Stimulated activated CD8-positive, alpha-beta memory T cell treated with anti-CD3 and anti-CD28 coated beads, Interleukin-7, amount 100 ng/mL, for 24 hours (primary cell): ENCODE measurements around the gene SLC12A7.
"Not testable (repeated sequence)": the region's sequence is repeated elsewhere in the genome, so short reads cannot be mapped to it uniquely, and the experiment has no call there.

Source experiments
- DNase-seq: peaks from one replicate; pipeline ENCODE4 v3.0.0-alpha.2; 2020; ENCODE audit warnings: low read depth

Gene SLC12A7

DNA sequence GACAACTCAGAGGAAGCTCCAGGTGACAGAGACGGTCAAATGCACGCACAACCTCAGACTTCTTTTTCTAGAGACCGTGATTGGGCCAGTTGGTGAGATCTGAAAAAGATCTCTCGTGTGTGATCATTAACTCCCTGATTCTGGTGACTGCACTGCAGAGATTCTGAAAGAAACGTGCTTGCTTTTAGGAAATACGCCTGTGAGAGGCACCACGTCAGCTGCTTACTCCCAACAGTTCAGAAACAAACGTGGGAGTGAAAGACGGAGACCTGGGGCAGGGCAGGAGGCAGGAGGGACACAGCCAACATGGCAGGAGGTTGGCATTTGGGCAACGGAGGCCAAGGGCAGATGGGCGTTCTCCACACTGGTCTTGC lies 15.9 kb downstream of the SLC12A7 start:
- no peak for DNase-seq

DNA sequence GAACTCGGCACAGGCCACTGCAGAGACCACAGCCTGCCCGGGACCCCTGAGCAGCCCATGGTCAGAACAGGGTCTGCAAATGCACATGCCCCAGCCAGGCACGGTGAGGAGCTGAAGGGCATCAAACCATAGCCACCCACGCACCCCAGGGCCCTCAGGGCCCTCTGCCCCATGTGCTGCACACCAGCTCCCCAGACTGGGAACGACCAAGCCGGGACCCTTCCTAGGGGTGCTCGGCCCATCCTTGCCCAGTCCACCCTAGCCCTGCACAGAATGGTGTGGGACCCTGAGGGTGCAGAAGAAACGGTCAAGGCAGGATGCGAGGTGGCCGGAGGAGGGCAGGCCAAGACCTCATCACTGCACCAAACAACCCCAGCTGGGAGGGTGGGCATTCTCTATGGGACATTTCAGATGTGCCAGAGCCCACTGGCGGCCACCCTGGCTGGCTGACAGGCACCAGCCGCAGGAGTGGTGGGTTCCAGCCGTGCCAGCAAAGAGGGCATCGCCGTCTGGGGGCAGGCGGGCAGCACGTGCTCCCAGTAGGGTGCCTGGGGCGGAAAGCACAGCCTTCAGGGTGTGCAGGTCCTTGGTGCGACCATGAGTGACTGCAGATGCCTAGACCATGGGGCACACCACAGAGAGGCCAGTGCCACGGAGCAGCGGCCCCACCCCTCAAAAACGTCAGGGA lies 16.4 kb downstream of the SLC12A7 start:
- DNase-seq = no peak

DNA sequence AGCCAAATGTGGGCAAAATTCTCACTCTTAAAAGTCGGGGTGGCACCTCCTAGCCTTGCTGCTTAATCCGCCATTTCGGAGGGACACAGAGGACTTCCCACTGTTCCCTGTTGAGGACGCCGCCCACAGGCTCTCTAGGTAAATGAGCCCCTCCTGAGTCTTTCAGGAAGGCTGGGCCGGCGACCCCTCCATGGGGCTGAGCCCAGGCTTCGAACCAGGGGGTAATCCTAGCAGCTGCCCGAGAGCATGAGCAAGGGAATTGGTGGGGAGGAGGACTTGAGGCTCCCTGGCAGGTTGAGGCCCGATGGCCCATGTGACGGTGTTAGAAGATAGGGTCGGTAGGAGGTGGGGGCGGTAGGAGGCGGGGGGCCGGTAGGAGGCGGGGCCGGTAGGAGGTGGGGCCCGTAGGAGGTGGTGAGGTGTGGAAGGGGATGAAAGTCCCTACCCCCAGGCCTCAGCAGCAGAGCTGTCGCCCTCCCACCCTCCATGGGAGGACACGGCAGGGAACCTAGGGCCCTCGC lies 17.1 kb downstream of the SLC12A7 start:
- no peak for DNase-seq

DNA sequence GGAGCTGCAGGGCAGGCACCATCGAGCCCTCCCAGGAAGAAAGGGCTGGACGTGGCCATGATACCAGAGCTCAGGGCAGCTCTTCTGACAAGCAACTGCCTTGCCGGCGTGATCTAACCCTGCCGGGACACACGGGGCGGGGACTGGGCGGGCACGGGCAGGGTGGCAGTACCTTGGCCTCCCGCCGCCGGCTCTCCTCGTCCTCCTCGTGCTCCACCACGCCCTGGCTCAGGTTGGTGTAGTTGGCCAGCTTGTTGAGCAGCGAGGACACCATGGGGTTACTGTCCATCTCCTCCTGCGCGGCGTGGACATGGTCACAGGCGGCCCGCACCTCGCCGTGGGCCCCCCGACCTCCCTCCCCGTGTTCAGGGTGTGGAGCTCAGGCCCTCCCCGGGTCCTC lies 18.5 kb downstream of the SLC12A7 start:
- no peak for DNase-seq

DNA sequence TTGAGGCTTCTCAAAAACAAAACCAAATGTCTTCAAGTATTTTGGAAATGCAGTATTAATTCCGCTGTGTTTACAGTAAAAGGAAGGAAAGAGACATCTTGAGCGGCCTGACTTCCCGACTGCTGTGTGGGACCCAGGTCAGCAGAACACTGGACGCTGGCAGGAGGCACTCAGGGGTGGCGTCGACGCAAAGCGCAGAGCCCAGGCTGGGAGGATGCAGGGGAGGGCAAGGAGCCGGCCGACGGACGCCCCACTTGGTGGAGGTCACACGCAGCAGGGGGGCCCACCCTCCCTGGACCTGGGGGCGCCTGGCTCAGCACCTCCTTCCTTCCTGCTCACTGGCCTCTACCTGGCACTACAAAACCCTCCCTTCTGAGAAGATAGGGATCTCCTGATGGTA lies 19.7 kb downstream of the SLC12A7 start:
- no peak for DNase-seq

DNA sequence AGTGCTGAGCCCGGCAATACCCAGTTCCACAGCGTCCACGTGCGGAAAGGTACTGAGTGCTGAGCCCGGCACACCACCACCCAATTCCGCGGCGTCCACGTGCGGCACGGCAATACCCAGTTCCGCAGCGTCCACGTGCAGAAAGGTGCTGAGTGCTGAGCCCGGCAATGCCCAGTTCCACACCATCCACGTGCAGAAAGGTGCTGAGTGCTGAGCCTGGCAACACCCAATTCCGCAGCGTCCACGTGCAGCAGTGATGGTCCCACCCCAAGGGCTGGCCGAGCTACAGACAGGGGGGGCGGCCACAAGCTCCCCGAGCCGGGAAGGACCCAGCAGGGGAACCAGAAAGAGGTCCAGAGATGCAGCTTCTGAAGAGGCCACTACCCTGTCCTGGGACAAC lies 20.2 kb downstream of the SLC12A7 start:
- no peak for DNase-seq

DNA sequence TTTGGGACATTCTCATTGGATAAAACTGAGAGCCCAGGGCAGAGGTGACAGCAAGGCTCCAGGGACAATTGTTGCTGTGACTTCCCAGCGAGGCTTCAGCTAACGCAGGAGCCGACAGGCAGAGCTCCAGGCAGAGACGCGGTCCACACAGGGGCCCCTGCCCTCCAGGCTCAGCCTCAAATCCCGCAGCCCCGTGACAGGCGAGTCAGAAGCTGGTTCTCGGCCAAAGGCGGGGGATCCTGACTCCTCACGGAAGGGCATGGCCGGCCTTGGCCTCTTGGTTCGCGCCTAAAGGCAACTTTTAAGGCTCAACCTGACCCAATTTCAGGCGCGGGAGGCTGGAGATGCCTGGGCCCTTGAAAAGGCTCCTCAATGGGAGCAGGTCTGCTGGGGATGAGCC lies 21.3 kb downstream of the SLC12A7 start:
- no peak for DNase-seq

DNA sequence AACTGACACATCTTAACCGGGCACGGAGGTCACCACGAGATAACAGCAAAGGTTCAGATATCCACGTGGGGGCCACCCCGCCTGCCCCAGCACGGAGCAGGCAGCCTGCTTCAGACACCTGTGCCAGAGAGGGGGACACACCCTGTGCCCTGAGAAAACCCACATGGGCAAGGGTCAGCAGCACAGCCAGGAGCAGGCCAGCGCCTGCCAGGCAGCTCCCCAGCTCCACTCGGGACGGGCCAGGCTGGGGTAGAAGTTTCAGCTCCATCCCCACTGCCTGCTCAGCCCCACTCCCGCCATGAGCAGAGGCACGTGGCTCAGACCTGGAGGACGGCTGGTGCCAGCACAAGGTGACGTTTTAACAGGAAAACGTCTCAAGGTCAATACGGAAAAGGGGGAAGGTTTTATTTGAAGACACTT lies 22.2 kb downstream of the SLC12A7 start:
- DNase-seq = no peak

DNA sequence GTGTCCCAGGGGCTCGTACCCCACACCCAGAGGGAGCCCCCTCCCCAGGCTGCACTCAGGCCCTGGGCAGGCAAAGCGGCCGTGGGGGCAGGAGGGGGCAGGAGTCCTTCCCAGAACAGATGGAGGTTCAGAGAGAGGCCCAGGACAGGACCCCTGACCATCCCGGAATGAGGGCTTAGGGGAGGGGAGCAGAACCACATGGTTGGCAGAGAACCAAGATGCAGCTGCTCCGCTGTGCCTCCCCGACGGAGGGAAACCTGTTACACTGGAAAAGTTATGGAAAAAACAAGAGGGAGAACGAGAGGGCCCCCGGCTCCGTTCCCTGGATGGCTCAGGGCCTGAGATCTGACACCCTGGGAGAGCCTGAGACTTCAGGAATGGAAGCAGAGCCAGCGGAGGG lies 22.7 kb downstream of the SLC12A7 start:
- DNase-seq = no peak

DNA sequence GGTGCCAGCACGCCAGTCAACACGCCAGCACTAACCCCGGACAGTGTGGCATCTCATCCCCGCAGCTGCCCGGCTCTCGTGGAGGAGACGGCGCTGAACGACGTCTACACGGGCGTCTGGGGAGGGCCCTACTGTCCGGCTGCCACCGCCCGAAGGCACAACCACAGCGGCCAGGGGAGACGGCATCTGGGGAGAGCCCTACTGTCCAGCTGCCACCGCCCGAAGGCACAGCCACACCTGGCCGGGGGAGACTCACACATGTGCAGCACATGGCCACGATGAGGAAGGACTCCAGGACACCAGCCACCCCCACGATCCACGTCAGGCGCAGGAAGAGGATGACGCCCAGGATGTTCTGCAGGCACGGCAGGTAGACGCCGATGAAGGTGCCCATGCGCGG lies 23.1 kb downstream of the SLC12A7 start:
- DNase-seq = no peak

DNA sequence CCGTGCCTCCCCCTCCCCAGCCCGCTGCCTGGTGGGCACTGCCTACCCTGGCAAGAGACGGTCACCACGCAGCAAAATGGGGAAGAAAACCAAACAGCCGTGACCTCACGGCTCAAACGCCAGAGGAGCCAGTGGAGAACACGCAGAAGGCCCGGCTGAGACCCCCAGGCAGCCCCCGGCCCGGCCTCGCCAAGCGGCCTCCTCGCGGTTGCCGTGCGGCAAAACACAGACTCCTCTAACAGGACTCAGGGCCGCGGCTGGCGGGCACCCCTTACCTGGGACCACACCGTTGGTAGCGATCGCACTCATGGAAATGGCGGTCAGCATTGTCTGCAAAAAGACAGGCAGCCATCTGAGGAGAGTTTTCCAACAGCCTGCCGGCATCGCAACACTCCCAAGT lies 23.8 kb downstream of the SLC12A7 start:
- DNase-seq = no peak

DNA sequence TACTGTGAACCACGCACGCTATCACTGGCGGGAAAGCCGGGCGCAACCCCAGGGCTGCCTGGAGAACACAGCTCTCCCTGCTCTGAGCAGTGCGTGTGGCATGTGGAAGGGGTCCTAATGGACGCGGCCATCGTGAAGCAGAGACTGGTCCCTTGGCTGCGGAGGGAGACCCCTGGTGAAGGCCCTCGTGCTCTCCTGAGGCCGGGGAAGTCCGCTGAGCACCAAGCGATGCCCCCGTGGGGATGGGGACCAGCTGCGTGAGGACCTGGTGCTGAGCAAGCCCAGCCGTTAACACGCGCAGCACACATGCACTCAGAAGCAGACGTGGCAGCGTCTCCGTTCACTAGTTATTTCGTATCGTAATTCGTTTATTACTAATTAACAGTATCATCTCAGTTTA lies 24.4 kb downstream of the SLC12A7 start:
- DNase-seq = no peak

DNA sequence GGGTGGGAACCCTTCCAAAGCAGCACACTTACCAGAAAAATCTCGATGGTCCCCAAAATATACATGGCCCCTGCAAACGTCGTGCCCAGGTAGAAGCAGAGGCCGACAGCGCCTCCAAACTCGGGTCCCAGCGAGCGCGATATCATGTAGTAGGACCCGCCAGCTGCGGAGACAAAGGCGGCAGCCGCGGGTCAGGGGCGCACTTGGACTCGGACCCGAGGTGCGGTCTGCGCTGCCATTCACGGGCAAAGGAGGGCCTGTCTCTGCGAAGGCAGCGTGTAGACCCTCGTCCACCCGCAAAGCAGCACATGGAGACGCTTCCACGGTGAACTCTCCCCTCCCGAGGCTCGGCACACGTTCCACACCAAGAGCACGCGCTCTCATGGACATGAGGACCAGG lies 25.0 kb downstream of the SLC12A7 start:
- DNase-seq = no peak

DNA sequence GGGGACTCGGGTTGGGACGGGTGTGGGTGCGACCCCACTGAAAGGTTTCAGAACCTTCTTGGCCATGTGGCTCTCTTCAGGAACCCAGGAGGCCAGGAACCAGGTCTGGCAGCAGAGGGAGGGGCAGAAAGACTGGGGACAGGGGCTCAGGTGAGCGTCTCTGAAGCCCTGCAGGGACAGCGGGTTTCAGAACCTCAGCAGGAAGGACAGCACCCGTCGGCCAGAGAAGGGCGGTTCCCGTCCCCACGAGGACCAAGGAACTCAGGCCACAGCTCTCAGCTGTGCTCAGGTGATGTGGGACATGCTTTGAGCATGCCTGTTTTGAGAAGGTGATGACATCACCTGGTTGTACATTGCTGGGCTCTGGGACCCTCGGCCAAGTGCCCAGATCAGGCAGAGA lies 25.7 kb downstream of the SLC12A7 start:
- no peak for DNase-seq

DNA sequence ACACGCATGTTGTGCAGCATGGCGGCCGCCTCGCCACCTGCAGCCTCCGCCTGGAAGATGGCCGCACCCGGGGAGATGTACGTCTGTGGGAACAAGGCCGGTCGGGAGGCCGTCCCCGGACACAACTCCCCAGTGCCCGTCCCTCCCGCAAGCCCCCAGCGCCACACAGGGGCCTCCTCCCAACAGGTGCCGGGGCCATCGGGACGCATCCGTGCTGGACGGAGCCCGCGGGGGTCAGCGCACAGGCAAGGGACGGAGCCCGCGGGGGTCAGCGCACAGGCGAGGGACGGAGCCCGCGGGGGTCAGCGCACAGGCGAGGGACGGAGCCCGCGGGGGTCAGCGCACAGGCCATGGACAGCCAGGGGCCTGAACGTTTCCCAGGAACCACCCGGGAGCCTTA lies 26.5 kb downstream of the SLC12A7 start:
- DNase-seq = no peak

DNA sequence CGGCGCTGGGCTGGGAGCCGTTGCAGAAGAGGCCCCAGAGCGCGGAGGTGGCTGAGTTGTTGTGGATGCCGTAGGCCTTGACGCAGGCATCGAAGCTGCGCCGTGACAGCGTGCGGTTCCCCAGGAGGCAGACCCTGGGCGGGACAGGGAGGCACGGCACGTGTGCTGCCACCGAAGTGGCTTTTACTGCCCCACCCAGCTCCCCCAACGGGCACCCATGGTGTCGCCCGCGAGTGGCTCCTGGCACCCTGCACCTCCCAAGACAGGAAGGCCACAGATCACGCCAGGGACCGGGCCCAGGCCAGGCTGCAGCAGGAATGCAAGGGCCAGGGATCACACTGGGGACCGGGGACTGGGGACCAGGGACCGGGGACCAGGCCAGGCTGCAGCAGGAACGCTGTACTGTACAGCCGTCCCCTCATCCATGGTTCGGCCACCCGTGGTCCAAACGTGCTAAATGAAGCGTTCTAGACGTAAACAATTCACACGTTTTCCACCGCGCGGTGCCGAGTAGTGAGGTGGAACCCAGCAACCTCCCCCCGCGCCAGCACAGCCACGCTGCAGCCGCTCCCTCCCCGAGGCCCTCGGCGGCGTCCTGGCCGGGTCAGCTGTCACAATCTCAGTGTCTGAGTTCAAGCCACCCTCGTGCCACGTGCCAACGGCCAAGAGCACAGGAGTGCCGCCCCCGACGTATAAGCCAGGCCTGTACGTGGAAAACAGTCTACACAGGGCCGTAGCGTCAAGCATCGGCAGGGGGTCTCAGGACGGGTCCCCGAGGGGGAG lies 27.8 kb downstream of the SLC12A7 start:
- DNase-seq = no peak

DNA sequence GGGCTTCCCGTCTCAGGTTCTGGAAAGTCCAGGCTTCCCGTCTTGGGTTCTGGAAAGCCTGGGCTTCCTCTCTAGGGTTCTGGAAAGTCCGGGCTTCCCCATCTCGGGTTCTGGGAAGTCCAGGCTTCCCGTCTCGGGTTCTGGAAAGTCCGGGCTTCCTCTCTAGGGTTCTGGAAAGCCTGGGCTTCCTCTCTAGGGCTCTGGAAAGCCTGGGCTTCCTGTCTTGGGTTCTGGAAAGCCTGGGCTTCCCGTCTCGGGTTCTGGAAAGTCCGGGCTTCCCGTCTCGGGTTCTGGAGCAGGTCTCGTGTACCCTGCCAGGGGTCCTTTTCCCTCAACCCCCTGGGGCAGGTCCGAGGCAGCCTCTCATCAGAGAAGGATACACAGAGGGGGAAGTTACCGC lies 28.8 kb downstream of the SLC12A7 start:
- DNase-seq = not testable (repeated sequence)

DNA sequence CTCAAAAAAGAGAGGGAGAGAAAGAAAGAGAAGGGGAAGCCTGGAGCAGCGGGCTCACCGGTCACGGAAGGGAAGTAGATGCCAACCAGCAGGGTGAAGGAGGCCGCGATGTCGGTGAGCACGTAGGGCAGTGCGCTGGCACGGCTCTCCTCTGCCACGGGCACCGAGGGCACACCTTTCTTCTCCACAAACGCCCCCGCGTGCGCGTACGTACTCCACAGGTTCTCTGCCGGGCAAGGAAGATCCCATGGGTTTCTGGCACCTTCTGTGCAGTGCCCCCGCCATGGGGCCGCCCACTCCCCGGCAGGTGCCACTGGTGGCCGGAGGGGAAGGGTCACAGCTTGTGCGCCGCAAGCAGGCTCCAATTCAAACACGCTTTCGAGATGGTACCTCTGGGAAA lies 30.3 kb downstream of the SLC12A7 start:
- DNase-seq = no peak

DNA sequence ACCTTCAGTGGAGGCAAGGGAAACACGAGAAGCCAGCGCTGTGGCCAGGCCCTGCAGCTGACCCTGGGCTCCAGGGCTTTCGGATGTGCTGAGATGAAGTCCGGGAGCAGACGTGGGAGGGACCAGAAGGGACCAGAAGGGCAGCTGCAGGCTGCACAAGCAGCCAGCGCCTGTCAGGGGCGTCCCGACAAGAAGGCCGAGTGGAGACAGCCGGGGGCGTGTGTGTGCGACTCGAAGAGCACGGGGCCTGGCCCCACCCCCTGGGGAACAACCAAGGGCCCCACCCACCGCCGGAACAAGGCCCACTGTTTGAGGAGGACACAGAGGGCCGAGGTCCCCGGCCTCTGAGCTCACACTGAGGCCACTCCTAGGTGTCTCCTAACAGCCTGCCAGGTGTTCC lies 31.4 kb downstream of the SLC12A7 start:
- no peak for DNase-seq

DNA sequence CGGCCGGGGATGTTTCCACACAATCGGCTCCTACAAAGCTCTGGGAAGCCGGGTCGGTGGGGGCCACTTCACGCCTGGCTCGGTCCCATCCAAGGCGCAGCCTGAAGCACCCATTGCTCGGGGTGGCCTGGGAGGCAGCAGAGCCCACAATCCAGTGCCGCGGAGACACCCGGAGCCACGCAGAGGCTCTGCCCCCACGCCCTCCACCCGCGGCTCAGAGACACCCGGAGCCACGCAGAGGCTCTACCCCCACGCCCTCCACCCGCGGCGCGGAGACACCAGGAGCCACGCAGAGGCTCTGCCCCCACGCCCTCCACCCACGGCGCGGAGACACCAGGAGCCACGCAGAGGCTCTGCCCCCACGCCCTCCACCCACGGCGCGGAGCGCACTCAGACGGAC lies 31.9 kb downstream of the SLC12A7 start:
- no peak for DNase-seq

DNA sequence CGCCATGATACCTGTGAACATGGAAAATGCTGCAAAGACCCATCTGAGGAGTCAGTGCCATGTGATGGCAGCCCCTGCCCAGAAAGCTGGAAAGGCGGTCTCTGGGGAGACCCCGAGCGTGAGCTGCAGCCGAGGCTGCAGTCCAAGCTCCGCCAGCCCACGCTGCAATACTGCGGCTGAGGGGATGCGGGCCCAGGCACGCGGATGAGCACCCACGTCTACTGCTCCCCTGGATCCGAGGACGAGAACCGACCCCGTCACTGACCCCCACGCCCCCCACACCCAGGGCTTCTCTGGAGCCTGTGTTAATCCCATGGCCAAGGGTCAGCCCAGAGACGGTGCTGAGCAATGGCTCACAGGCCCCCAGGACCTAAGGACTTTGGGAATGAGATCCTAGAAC lies 32.4 kb downstream of the SLC12A7 start:
- no peak for DNase-seq

DNA sequence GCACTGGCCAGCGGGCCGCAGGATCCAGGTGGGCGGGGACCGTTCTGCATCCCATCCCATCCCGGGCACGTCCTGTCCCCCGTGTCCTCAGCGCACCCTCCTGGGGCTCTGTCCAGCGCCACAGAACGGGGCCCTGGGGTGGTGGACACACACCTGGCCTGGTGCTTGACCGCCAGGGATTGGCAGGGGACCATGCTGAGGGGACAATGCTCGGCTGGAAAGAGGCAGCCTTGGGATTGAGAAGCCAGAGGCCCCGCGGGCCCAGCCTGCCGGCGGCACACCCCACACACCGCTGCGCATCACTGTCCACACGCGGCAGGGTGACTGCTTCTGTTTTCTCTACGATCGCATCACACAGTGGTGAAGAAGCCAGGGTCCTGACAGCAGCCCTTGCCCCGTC lies 33.0 kb downstream of the SLC12A7 start:
- no peak for DNase-seq

DNA sequence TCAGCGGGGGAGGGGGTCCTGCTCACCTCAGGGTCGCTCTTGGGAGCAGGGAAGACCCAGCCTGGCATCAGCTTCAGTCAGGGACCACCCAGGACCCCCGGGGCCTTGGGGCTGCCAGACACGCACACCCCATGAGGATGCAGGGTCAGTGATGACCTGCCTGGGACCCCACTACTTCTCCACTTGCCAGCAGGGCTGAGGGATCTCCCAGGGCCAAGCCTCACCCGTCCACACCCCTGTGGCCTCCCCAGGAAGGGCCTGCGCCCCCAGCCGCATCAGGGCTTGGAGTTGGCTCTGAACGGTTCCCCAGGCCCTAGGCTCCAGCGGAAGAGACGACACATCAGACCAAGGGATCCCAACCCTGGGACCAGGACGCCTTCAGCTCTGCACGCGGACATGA lies 33.7 kb downstream of the SLC12A7 start:
- DNase-seq = no peak
